Right atrium auricular region (tissue), 2 donors: Measurements from ENCODE around the gene COPS7A. TPM values are rescaled to one million over a fixed set of nuclear protein-coding genes. Genes with fewer than 3 reads are reported as not detected.
A peak's percentile ranks its signal among the peaks of the same experiment; 100 is the strongest.
"Not testable (repeated sequence)": the region's sequence is repeated elsewhere in the genome, so short reads cannot be mapped to it uniquely, and the experiment has no call there.

ENCODE experiments used
- DNase-seq: peaks from one replicate; pipeline ENCODE4 v3.0.0-alpha.2; 2019; ENCODE audit warnings: low spot score
- H3K27ac ChIP-seq, 2 donors: fragments of 200-600 bp; sonication (generic); 1 replicate in 1 of 2; 2 replicates in 1 of 2; pipeline ENCODE4 v1.5.1; 2016 to 2019
- H3K27me3 ChIP-seq, 2 donors: fragments of 200-600 bp; sonication (generic); one replicate each; pipeline versions ENCODE4 v1.5.1 to v1.6.0; 2017 to 2019
- H3K36me3 ChIP-seq: fragments of 200-600 bp; sonication (generic); one replicate; pipeline ENCODE4 v1.5.1; 2016
- H3K4me1 ChIP-seq, 2 donors: fragments of 200-600 bp; sonication (generic); one replicate each; pipeline versions ENCODE4 v1.5.1 to v1.6.0; 2017 to 2019
- H3K4me3 ChIP-seq, 2 donors: fragments of 200-600 bp; sonication (generic); 1 replicate in 1 of 2; 2 replicates in 1 of 2; pipeline ENCODE4 v1.5.1; 2017 to 2019; ENCODE audit warnings: mild to moderate bottlenecking in 1 of 2, moderate library complexity in 1 of 2
- H3K9me3 ChIP-seq, 2 donors: fragments of 200-600 bp; sonication (generic); one replicate each; pipeline ENCODE4 v1.5.1; 2019
- total RNA-seq, 2 donors: library from RNA; depleted of rRNA; stranded (reverse); fragments of >200 nt; gene quantifications; one replicate each; pipeline ENCODE4 v1.1.0, GENCODE V29; 2016
- TF ChIP-seq, protein P1 (sequence below), 2 donors: fragments of 200-600 bp; sonication (generic); IDR thresholded peaks; one replicate each; pipeline ENCODE4 v1.5.1; 2019; ENCODE audit warnings: antibody characterized with exemption in 2 of 2

The COPS7A gene
- total RNA-seq, 2 donors from 2014 or later: 72.7 to 73.6 TPM

GRCh38 chr12:6742834-6743233 is 19.0 kb downstream of the COPS7A start:
- H3K4me1 ChIP-seq: no peaks in the 10 kb centered on the region
- peaks cover 9% of the 10 kb centered on the region for H3K36me3 ChIP-seq
- no peak overlapping the region for H3K27ac ChIP-seq
- no peaks in the 10 kb centered on the region for H3K27me3 ChIP-seq
- no peak for DNase-seq
- H3K4me3 ChIP-seq: no peak overlapping the region
- TF ChIP-seq, protein P1, sequence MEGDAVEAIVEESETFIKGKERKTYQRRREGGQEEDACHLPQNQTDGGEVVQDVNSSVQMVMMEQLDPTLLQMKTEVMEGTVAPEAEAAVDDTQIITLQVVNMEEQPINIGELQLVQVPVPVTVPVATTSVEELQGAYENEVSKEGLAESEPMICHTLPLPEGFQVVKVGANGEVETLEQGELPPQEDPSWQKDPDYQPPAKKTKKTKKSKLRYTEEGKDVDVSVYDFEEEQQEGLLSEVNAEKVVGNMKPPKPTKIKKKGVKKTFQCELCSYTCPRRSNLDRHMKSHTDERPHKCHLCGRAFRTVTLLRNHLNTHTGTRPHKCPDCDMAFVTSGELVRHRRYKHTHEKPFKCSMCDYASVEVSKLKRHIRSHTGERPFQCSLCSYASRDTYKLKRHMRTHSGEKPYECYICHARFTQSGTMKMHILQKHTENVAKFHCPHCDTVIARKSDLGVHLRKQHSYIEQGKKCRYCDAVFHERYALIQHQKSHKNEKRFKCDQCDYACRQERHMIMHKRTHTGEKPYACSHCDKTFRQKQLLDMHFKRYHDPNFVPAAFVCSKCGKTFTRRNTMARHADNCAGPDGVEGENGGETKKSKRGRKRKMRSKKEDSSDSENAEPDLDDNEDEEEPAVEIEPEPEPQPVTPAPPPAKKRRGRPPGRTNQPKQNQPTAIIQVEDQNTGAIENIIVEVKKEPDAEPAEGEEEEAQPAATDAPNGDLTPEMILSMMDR (IDR thresholded peaks at IDR 0.05): no peak
- H3K9me3 ChIP-seq: no peaks in the 10 kb centered on the region

DNA sequence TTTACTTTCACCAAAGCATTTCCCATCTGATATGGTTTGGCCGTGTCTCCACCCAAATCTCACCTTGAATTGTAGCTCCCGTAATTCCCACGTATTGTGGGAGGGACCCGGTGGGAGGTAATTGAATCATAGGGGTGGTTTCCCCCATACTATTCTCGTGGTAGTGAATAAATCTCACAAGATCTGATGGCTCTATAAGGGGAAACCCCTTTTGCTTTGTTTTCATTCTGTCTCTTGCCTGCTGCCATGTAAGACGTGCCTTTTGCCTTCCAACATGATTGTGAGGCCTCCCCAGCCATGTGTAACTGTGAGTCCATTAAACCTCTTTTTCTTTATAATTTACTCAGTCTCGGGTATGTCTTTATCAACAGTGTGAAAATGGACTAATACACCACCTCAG is 19.5 kb downstream of the COPS7A start:
- H3K9me3 ChIP-seq, H3K4me1 ChIP-seq, H3K4me3 ChIP-seq, DNase-seq, H3K27me3 ChIP-seq, H3K27ac ChIP-seq: not testable (repeated sequence)
- peaks cover 14% of the 10 kb centered on the region for H3K36me3 ChIP-seq

GRCh38 chr12:6745741-6746525 is 22.1 kb downstream of the COPS7A start:
- no peak for DNase-seq
- H3K4me3 ChIP-seq: no peak overlapping the region
- no peaks in the 10 kb centered on the region for H3K9me3 ChIP-seq
- H3K36me3 ChIP-seq: peaks cover 40% of the 10 kb centered on the region
- no peaks in the 10 kb centered on the region for H3K4me1 ChIP-seq
- peak overlapping the region in 1 of 2 donors; percentile 31 for H3K27ac ChIP-seq
- H3K27me3 ChIP-seq: no peaks in the 10 kb centered on the region
- TF ChIP-seq, protein P1 (IDR thresholded peaks at IDR 0.05): no peak

GRCh38 chr12:6747216-6747615 is 23.4 kb downstream of the COPS7A start:
- TF ChIP-seq, protein P1 (IDR thresholded peaks at IDR 0.05): no peak
- Histone ChIP-seq H3K36me3 (peaks cover 47% of the 10 kb centered on the region), H3K27ac (no peak overlapping the region), H3K9me3 (no peaks in the 10 kb centered on the region), H3K4me1 (peaks cover 0 to 7% of the 10 kb centered on the region in 2 donors), H3K4me3 (no peak overlapping the region), H3K27me3 (no peaks in the 10 kb centered on the region)
- DNase-seq: no peak

GRCh38 chr12:6748761-6749160 is 24.9 kb downstream of the COPS7A start:
- no peak for DNase-seq
- Histone ChIP-seq H3K27me3 (no peaks in the 10 kb centered on the region), H3K9me3 (no peaks in the 10 kb centered on the region), H3K4me3 (no peak overlapping the region), H3K27ac (no peak overlapping the region), H3K36me3 (peaks cover 47% of the 10 kb centered on the region), H3K4me1 (peaks cover 0 to 11% of the 10 kb centered on the region in 2 donors)
- TF ChIP-seq, protein P1 (IDR thresholded peaks at IDR 0.05): no peak

DNA sequence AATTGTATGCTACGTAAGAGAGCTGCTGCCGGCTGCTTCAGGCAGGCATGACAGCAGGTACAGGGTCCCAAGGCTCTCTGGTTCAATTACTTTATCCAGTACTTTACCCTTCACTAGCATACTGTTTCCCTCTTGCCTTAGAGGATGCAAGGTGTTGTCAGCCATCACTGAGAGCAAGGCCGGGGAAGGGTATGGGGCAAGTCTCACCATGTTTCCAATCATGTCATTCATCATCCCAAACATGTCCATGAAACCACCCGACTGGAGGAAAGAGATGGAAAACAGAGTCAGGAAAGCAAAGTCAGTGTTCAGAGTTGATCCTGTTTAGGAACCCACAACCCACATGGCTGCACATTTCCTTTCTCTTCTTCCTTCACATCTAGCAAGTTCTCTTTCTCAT is 26.7 kb downstream of the COPS7A start:
- Histone ChIP-seq H3K36me3 (peaks cover 47% of the 10 kb centered on the region), H3K27ac (no peak overlapping the region), H3K9me3 (no peaks in the 10 kb centered on the region), H3K27me3 (no peaks in the 10 kb centered on the region), H3K4me1 (peaks cover 0 to 17% of the 10 kb centered on the region in 2 donors), H3K4me3 (no peak overlapping the region)
- no peak for DNase-seq
- TF ChIP-seq, protein P1 (IDR thresholded peaks at IDR 0.05): no peak
